Measurements from ENCODE around the gene CERS6.

DNA sequence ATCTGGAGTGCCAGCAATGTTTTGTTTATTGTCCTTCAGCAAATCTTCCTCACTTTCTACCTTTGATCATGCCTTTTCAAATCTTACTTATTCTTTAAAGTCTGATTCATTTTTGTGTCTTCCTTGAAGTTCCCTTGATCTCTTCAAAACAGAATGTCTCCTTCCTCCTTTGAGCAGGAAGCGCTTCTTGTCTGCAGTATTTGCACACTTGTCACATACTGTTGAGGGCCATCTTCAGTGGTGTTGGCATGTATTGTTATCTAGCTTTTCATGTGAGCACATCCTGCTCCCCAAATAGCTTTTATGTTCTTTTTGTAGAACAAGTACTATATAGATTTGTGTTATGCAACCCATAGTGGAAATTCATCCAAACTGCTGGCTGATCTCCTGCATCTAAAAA, 5.9 kb upstream of the CERS6 start:
- TF ChIP-seq, protein P1, sequence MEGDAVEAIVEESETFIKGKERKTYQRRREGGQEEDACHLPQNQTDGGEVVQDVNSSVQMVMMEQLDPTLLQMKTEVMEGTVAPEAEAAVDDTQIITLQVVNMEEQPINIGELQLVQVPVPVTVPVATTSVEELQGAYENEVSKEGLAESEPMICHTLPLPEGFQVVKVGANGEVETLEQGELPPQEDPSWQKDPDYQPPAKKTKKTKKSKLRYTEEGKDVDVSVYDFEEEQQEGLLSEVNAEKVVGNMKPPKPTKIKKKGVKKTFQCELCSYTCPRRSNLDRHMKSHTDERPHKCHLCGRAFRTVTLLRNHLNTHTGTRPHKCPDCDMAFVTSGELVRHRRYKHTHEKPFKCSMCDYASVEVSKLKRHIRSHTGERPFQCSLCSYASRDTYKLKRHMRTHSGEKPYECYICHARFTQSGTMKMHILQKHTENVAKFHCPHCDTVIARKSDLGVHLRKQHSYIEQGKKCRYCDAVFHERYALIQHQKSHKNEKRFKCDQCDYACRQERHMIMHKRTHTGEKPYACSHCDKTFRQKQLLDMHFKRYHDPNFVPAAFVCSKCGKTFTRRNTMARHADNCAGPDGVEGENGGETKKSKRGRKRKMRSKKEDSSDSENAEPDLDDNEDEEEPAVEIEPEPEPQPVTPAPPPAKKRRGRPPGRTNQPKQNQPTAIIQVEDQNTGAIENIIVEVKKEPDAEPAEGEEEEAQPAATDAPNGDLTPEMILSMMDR (IDR thresholded peaks at IDR 0.05), result no peak
- TF ChIP-seq POLR2A (IDR thresholded peaks at IDR 0.05), result no peak
